ENCODE measurements around the gene PI4KA.

PI4KA gene

GRCh38 chr22:20792221-20792965, 66.2 kb downstream of the PI4KA start:
- TF ChIP-seq ZNF70 (CRISPR knock-in tag; IDR thresholded peaks at IDR 0.05) (no peak), SNAI2 (CRISPR knock-in tag; IDR thresholded peaks at IDR 0.05) (no peak), RARB (CRISPR knock-in tag; IDR thresholded peaks at IDR 0.05) (no peak), ESRRG (CRISPR knock-in tag; IDR thresholded peaks at IDR 0.05) (no peak), PATZ1 (CRISPR knock-in tag; IDR thresholded peaks at IDR 0.05; ENCODE audit: borderline replicate concordance) (no peak)
- ATAC-seq, result no peak

- ATAC-seq, result no peak
- TF ChIP-seq RARB (CRISPR knock-in tag; IDR thresholded peaks at IDR 0.05) (no peak), ISL1 (CRISPR knock-in tag; IDR thresholded peaks at IDR 0.05) (no peak), SNAI2 (CRISPR knock-in tag; IDR thresholded peaks at IDR 0.05) (no peak), ARNTL (CRISPR knock-in tag; IDR thresholded peaks at IDR 0.05; ENCODE audit: borderline replicate concordance, low read depth) (no peak), ZC3H10 (CRISPR knock-in tag; IDR thresholded peaks at IDR 0.05) (no peak), TSHZ2 (CRISPR knock-in tag; IDR thresholded peaks at IDR 0.05) (no peak), ZFP30 (CRISPR knock-in tag; IDR thresholded peaks at IDR 0.05) (no peak), TOX (CRISPR knock-in tag; IDR thresholded peaks at IDR 0.05; ENCODE audit: borderline replicate concordance) (no peak), PPARA (CRISPR knock-in tag; IDR thresholded peaks at IDR 0.05; ENCODE audit: borderline replicate concordance) (no peak), POU6F1 (CRISPR knock-in tag; IDR thresholded peaks at IDR 0.05; ENCODE audit: borderline replicate concordance, low read depth) (no peak)
These were observed 69.8 kb downstream of the PI4KA start for GRCh38 chr22:20788627-20789344.

GRCh38 chr22:20787746-20788626, 70.6 kb downstream of the PI4KA start:
- no peak for ATAC-seq
- TF ChIP-seq ESRRG (CRISPR knock-in tag; IDR thresholded peaks at IDR 0.05) (no peak), CSDC2 (CRISPR knock-in tag; IDR thresholded peaks at IDR 0.05) (no peak), ARNTL (CRISPR knock-in tag; IDR thresholded peaks at IDR 0.05; ENCODE audit: borderline replicate concordance, low read depth) (no peak), CREB5 (CRISPR knock-in tag; IDR thresholded peaks at IDR 0.05; ENCODE audit: low read depth) (no peak), ISL1 (CRISPR knock-in tag; IDR thresholded peaks at IDR 0.05) (no peak), ZFP30 (CRISPR knock-in tag; IDR thresholded peaks at IDR 0.05) (no peak), GLIS3 (CRISPR knock-in tag; IDR thresholded peaks at IDR 0.05) (no peak), PATZ1 (CRISPR knock-in tag; IDR thresholded peaks at IDR 0.05; ENCODE audit: borderline replicate concordance) (no peak), RARB (CRISPR knock-in tag; IDR thresholded peaks at IDR 0.05) (no peak), TCF4 (CRISPR knock-in tag; IDR thresholded peaks at IDR 0.05; ENCODE audit: borderline replicate concordance) (no peak), ZC3H10 (CRISPR knock-in tag; IDR thresholded peaks at IDR 0.05) (no peak), ZNF8 (CRISPR knock-in tag; IDR thresholded peaks at IDR 0.05) (no peak), TSHZ2 (CRISPR knock-in tag; IDR thresholded peaks at IDR 0.05) (no peak), TOX (CRISPR knock-in tag; IDR thresholded peaks at IDR 0.05; ENCODE audit: borderline replicate concordance) (no peak), ZNF70 (CRISPR knock-in tag; IDR thresholded peaks at IDR 0.05) (no peak), PPARA (CRISPR knock-in tag; IDR thresholded peaks at IDR 0.05; ENCODE audit: borderline replicate concordance) (no peak), BACH2 (CRISPR knock-in tag; IDR thresholded peaks at IDR 0.05; ENCODE audit: borderline replicate concordance) (no peak)

Measured in SK-N-SH treated with all-trans-retinoic acid at 6 μM for 48 hours (cell line).